Measurements from ENCODE around the gene B3GNT8. TPM values are rescaled to one million over a fixed set of nuclear protein-coding genes. Genes with fewer than 3 reads are reported as not detected.
"Not testable (repeated sequence)": the region's sequence is repeated elsewhere in the genome, so short reads cannot be mapped to it uniquely, and the experiment has no call there.

The B3GNT8 gene, protein sequence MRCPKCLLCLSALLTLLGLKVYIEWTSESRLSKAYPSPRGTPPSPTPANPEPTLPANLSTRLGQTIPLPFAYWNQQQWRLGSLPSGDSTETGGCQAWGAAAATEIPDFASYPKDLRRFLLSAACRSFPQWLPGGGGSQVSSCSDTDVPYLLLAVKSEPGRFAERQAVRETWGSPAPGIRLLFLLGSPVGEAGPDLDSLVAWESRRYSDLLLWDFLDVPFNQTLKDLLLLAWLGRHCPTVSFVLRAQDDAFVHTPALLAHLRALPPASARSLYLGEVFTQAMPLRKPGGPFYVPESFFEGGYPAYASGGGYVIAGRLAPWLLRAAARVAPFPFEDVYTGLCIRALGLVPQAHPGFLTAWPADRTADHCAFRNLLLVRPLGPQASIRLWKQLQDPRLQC
- total RNA-seq (2014; rRNA removed; shearing (Covaris generic)), result not detected in 2 replicates

GRCh38 chr19:41426952-41427646 lies at the start of gene B3GNT8:
TSS of gene B3GNT8 (minus strand) at chr19:41427374. CDS start at chr19:41426778, 596 bp downstream.
- DNase-seq (ENCODE audit: low spot score), result no peak

DNA sequence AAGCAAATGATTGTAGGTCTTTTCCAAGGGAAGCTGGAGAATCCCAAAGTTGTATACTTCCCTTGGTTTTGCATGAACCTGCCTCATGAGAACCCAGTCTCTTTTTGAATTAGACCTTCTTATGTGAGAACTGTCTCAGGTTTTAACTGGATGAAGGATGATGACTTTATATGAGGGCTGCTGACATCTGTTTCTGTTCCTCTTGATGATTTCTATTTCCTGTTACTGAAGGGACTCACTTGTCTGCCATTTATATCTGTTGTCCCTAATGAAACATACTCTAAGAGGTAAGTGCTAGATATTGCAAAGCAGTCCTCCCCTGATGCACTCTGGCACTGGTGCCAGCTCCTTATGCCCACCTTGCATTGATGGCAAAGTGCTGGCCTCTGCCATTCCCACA lies 49.4 kb upstream of the B3GNT8 start:
- no peak for DNase-seq (ENCODE audit: low spot score)

GRCh38 chr19:41463257-41464256 lies 36.4 kb upstream of the B3GNT8 start:
- DNase-seq (ENCODE audit: low spot score), result not testable (repeated sequence)

DNA sequence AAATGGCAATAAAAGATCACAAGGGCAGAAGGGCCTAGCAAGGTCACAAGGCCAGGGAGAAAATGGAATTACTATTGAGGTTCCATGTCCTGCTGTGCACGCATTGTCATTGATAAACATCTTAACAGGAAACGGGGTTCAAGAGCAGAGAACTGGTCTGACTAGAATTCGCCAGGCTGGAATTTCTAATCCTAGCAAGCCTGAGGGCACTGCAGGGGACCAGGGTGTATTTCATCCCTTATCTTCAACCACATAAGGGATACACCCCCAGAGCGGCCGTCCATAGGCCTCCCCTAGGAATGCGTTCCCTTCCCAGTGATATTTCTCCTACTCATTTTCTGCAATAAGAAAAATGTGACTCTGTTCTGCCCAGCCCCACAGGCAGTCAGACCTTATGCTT lies 35.3 kb upstream of the B3GNT8 start:
- DNase-seq (ENCODE audit: low spot score), result no peak

- DNase-seq (ENCODE audit: low spot score), result no peak
Observed at GRCh38 chr19:41457241-41457640, 30.1 kb upstream of the B3GNT8 start.

- DNase-seq (ENCODE audit: low spot score), result no peak
Observed at GRCh38 chr19:41456342-41456918, 29.3 kb upstream of the B3GNT8 start.

DNA sequence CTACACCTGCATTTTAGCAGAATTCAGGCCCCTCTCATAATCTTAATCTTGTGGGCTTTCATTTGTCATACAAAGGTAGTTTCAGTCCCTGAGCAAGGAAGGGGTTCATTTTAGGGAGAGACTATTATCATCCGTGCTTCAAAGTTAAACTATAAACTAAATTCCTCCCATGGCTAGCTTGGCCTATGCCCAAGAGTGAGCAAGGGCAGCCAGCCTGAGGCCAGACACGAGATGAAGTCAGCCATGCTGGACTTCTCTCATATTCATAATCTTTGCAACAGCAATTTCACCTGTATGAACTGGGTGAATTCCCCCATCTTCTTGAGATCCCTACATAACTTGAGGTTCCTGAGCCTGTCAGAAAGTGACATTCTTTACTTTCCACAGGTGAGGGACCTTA lies 28.8 kb upstream of the B3GNT8 start:
- DNase-seq (ENCODE audit: low spot score), result no peak

DNA sequence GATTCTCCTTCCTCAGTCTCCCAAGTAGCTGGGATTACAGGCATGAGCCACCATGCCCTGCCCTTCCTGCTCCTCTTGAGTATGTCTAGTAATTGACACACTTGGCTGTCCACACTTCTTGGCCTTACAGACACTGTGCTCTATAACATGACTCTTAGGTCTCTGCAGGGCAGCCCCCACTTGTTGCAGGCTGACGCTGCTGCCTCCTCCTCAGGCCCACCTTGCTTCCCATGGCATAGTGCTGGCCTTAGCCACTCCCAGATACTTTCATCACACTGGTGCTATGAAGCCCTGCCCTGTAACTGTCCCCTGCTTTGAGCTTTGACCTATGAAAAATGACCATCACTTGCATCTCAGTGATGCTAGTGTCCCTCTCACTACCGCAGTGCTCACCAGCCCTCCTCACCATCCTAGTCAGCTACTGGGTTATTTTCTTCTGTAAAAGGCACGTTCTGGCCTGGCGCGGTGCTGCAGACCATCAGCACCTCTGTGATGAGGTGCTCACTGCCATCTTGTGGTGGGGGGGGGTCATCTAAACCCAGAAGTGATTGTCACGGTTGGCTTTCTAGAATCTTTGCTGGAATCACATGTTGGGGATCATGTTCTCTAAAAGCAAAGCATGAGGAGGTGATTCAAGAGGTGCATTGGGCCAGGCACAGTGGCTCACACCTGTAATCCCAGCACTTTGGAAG lies 25.6 kb upstream of the B3GNT8 start:
- no peak for DNase-seq (ENCODE audit: low spot score)

GRCh38 chr19:41449865-41450178 lies 22.6 kb upstream of the B3GNT8 start:
- DNase-seq (ENCODE audit: low spot score), result no peak

GRCh38 chr19:41449079-41449864 lies 22.1 kb upstream of the B3GNT8 start:
- peak; percentile 57 for DNase-seq (ENCODE audit: low spot score)

- no peak for DNase-seq (ENCODE audit: low spot score)
Observed at GRCh38 chr19:41447732-41448332, 20.7 kb upstream of the B3GNT8 start.

DNA sequence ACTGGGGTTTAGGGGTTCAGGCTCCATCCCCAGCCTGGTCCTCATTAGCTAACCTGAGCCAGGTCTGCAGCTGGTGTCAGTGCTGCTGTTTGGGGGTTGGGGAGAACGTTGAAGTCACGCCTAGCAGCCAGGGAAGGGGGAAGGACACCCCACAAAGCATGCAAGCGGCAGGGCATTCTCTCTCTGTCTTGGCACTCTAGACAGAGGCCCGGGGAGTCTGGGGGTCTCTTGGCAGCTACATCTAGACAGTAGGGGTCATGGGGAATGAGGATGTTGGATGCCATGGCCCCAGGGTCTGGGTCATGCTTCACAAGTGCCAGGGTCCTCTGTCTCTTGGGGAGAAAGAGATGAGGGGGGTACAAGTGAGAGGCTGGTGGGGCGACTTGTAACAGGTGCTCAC lies 18.4 kb upstream of the B3GNT8 start:
- DNase-seq (ENCODE audit: low spot score), result no peak

- DNase-seq (ENCODE audit: low spot score), result no peak
Observed at GRCh38 chr19:41443813-41444455, 16.8 kb upstream of the B3GNT8 start.

DNA sequence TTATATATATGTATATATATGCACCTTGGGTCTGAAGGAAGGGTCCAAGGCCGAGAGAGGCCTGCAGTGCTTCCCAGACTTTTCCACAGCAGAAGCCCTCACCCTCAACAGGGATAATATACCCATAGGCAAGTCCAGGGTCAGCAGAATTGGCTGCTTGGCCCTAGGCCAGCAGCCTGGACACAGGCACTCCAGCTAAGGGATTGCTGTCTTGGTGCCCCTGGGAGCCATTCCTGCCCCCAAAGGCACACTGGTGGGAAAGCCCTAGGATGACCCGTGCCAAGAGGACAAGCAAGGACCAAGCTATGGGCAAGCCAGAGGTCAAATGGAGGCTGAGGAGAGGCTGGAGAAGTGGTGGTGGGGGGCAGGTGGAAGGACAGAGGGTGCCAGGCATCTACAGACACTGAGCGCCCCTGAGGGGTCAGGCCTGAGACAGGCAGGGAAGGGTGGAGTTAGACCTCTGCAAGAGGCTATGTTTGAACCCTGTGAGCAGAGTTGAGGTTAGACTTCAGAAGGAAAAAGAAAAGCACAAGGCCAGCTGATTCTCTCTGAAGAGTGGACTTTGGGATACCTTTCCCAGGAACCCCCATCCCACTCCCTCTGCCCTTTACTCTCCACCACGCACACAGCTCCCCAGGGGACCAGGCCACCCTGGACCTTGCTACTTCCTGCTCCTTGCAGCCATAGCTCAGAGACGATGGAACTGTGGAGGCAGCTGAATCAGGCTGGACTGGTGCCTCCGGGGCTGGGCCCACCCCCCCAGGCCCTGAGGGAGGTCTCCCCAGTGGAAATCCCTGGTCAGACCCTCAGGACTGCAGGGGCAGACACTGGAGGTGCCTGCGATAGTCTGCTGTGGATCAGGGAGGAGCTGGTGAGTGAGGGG lies 15.5 kb upstream of the B3GNT8 start, which contains the start of gene ERICH4:
Gene ERICH4 (plus strand): TSS at position 684 of the 883 bp plus-strand sequence. CDS start 14 bp downstream, at position 698.
- no peak for DNase-seq (ENCODE audit: low spot score)

- DNase-seq (ENCODE audit: low spot score), result no peak
Observed at GRCh38 chr19:41441321-41441945, 14.3 kb upstream of the B3GNT8 start.

DNA sequence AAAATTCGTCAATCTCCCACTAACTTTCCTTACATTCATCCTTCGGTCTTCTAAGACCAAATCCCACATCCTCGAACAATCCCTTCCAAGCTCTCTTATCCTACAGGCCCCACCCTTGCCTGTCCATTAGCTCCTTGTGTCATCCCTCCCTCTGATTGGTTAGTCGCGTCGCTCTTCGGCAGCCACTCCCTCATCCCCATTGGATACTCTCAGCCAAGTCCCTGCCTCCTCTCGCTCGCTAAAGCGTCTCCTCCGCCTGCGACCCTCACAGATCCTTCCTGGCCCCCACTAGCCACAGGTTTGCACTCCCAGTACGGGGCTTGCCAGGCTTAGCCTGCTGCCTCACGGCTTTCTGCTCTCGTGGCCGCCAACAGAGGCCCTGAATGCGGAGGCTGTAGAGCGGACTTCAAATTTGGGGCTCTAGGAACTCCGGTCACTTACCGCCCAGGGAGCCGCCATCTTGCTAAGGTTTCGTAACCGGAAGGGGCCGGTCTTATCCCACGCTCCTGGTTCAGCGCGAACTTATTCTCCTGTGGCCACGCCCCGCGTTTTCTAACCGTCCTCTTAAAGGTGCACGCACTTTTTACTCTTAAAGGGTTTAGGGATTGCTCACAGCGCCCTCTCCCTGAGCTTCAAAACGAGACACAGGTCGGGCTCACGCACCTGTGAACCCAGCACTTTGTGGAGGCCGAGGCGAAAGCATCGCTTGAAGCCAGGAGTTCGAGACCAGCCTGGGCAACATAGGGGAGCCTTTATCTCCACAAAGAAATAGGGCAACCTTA lies 12.5 kb upstream of the B3GNT8 start, which contains the start of gene DMAC2:
Gene DMAC2 (minus strand): TSS at position 472 of the 782 bp plus-strand sequence. CDS start 13 bp downstream, at position 459.
- peak; percentile 98 for DNase-seq (ENCODE audit: low spot score)

All from H4 (cell line).